ENCODE measurements around the gene HDGF. TPM values are rescaled to one million over a fixed set of nuclear protein-coding genes. Genes with fewer than 3 reads are reported as not detected.
A peak's percentile ranks its signal among the peaks of the same experiment; 100 is the strongest.

HDGF gene
- total and polyA plus RNA-seq, 3 donors from 2014 or later, result 78.2 to 133 (median 97.7) TPM

DNA sequence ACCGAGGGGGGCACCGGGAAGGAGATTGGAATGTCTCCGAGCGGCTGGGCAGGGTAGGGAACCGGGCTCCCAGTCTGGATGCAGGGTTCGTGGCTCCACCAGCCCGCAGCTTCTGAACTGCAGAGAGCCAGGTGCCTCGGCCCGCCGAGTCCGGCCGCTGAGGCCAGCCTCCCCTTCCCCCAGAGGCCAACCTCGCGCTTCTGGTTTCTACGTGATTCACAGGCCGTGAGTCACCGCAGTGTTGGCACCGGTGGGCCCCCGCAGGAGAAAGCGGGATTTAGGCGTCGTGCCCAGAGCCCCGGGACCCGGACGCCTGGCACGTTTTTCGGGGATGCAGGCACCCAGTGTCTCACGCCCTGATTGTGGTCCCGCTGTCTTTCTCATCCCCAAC is 46.5 kb downstream of the HDGF start:
- Histone ChIP-seq H3K9me3 (no peaks in the 10 kb centered on the region), H3K4me3 (peak overlapping the region; percentile 34 to 58), H3K27me3 (no peaks in the 10 kb centered on the region), H3K27ac (no peak overlapping the region), H3K4me1 (peaks cover 32% of the 10 kb centered on the region), H3K36me3 (ENCODE audit: low read depth, missing control alignments) (no peaks in the 10 kb centered on the region)
- 2 to 4% methylated on average over 28 to 29 of the region's 29 CpGs for WGBS, 2 donors
- TF ChIP-seq, protein P1, sequence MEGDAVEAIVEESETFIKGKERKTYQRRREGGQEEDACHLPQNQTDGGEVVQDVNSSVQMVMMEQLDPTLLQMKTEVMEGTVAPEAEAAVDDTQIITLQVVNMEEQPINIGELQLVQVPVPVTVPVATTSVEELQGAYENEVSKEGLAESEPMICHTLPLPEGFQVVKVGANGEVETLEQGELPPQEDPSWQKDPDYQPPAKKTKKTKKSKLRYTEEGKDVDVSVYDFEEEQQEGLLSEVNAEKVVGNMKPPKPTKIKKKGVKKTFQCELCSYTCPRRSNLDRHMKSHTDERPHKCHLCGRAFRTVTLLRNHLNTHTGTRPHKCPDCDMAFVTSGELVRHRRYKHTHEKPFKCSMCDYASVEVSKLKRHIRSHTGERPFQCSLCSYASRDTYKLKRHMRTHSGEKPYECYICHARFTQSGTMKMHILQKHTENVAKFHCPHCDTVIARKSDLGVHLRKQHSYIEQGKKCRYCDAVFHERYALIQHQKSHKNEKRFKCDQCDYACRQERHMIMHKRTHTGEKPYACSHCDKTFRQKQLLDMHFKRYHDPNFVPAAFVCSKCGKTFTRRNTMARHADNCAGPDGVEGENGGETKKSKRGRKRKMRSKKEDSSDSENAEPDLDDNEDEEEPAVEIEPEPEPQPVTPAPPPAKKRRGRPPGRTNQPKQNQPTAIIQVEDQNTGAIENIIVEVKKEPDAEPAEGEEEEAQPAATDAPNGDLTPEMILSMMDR (IDR thresholded peaks at IDR 0.05), result no peak
- TF ChIP-seq POLR2A (IDR thresholded peaks at IDR 0.05), result no peak
- DNase-seq, result no peak
- intact Hi-C loops (cut with DNase I; ENCODE audit: low total_unique reads), result no loop called here

DNA sequence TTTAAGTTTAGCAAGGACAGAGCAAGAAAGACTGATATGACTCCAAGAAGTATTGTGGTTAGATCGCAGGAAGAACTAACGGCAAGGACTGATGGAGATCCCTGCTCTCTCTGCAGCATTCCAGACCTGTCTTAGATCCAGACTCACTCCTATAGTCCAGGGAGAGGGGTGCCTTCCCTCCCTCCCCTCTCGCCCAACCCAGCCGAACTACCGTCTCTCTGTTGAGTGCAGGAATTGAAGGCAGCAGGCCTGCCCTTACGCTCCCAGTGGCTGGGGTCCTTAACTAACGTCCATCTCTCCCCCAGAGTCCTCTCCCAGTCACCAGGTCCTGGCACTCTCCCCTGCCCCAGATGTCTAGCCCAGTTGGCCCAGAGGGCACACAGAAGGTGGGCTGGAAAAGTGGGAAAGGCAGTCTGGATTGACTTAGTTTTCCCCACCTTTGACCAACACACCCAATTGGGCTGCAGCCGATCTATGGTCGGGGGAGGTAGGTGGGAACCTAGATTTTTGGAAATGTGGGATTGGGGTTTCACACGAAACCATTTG is 47.2 kb downstream of the HDGF start:
- H3K4me1 ChIP-seq, result peaks cover 32% of the 10 kb centered on the region
- no peak overlapping the region for H3K27ac ChIP-seq
- no peaks in the 10 kb centered on the region for H3K36me3 ChIP-seq (ENCODE audit: low read depth, missing control alignments)
- WGBS, 2 donors, result 41 to 51% methylated on average over 6 to 10 of the region's 10 CpGs
- DNase-seq, result no peak
- no peaks in the 10 kb centered on the region for H3K27me3 ChIP-seq
- intact Hi-C loops (cut with DNase I; ENCODE audit: low total_unique reads), result no loop called here
- no peak overlapping the region for H3K4me3 ChIP-seq
- TF ChIP-seq, protein P1 (IDR thresholded peaks at IDR 0.05), result no peak
- TF ChIP-seq POLR2A (IDR thresholded peaks at IDR 0.05), result no peak
- H3K9me3 ChIP-seq, result no peaks in the 10 kb centered on the region

DNA sequence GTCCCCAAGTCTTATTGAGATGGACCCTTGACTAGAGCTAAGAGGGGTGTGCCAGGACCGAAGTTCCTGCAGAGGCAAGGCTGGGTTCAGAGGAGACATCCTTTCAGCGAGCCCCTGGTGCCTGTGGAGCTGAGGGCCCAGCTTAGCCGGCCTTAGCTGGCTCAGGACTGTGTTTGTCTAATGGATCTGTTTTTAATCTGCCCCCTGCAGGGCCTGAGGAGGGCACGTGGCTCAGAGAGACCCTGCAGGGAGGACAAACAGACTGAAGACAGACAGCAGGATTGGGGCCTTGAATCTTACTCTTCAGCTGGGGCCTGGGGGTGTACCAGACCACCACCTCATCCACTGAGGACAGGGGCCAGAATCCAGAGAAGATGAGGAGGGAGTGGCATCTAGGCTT is 47.7 kb downstream of the HDGF start:
- intact Hi-C loops (cut with DNase I; ENCODE audit: low total_unique reads), result no loop called here
- H3K4me1 ChIP-seq, result peaks cover 32% of the 10 kb centered on the region
- DNase-seq, result no peak

DNA sequence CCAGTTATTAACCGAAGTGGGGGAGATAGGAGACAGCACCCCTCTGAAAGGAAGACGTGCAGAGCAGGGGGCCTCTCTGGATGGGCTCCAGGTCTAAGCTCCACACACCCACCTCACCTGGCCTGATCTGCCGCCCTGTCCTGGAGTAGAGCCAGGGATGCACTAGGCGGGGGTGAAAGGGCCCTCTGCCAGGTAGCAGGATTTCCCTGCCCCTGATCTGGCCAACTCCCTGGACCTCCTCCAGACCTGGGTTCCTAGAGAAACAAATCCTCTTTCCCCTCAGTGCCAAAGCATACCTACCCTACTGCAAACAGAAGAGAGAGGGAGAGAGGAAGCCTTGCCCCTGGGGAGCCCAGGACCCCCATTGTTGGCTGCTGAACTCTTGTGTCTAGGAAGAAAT is 48.1 kb downstream of the HDGF start:
- WGBS, 2 donors, result 89 to 98% methylated on average over 4 of the region's 4 CpGs
- Histone ChIP-seq H3K4me1 (peaks cover 32% of the 10 kb centered on the region), H3K9me3 (no peaks in the 10 kb centered on the region), H3K27ac (no peak overlapping the region), H3K4me3 (no peak overlapping the region), H3K36me3 (ENCODE audit: low read depth, missing control alignments) (no peaks in the 10 kb centered on the region), H3K27me3 (no peaks in the 10 kb centered on the region)
- TF ChIP-seq, protein P1 (IDR thresholded peaks at IDR 0.05), result no peak
- TF ChIP-seq POLR2A (IDR thresholded peaks at IDR 0.05), result no peak
- no peak for DNase-seq
- intact Hi-C loops (cut with DNase I; ENCODE audit: low total_unique reads), result no loop called here

More for the DNA sequence above, 47.7 kb downstream of the HDGF start:
- Histone ChIP-seq H3K27me3 (no peaks in the 10 kb centered on the region), H3K36me3 (ENCODE audit: low read depth, missing control alignments) (no peaks in the 10 kb centered on the region), H3K9me3 (no peaks in the 10 kb centered on the region), H3K27ac (no peak overlapping the region), H3K4me3 (no peak overlapping the region)
- no peak for TF ChIP-seq POLR2A (IDR thresholded peaks at IDR 0.05)
- TF ChIP-seq, protein P1 (IDR thresholded peaks at IDR 0.05), result no peak
- 65 to 73% methylated on average over 4 of the region's 4 CpGs for WGBS, 2 donors

Measured in testis (tissue), 3 donors.